KMS-11 (cell line): ENCODE measurements around the gene AKR1D1.
"Not testable (repeated sequence)": the region's sequence is repeated elsewhere in the genome, so short reads cannot be mapped to it uniquely, and the experiment has no call there.

Source experiments
- H2AFZ ChIP-seq: fragments of 200-600 bp; sonication (generic); 2 replicates; pipeline ENCODE4 v1.6.1; 2016; ENCODE audit warnings: antibody characterized with exemption, mixed run types, low read depth
- H3K27ac ChIP-seq: fragments of 200-600 bp; sonication (generic); 2 replicates; pipeline ENCODE4 v1.6.1; 2016; ENCODE audit warnings: mild to moderate bottlenecking, mixed run types
- H3K27me3 ChIP-seq: fragments of 200-600 bp; sonication (generic); 2 replicates; pipeline ENCODE4 v1.6.1; 2017; ENCODE audit warnings: mild to moderate bottlenecking, low read depth, mixed run types, moderate library complexity; ENCODE audit not compliant: insufficient read depth
- H3K36me3 ChIP-seq: fragments of 200-600 bp; sonication (generic); 2 replicates; pipeline ENCODE4 v1.6.1; 2017; ENCODE audit warnings: mild to moderate bottlenecking, mixed run types; ENCODE audit not compliant: insufficient read depth
- H3K4me1 ChIP-seq: fragments of 200-600 bp; sonication (generic); 2 replicates; pipeline ENCODE4 v1.6.1; 2016; ENCODE audit warnings: mild to moderate bottlenecking, low read depth, mixed run types; ENCODE audit not compliant: poor library complexity, severe bottlenecking
- H3K4me2 ChIP-seq: fragments of 200-600 bp; sonication (generic); 2 replicates; pipeline ENCODE4 v1.7.0; 2016; ENCODE audit warnings: mild to moderate bottlenecking, mixed run types
- H3K4me3 ChIP-seq: fragments of 200-600 bp; sonication (generic); IDR thresholded peaks from 2 replicates; pipeline ENCODE4 v1.6.1; 2017; ENCODE audit warnings: low read depth, low read length, mixed read lengths; ENCODE audit not compliant: insufficient read depth
- H3K79me2 ChIP-seq: fragments of 200-600 bp; sonication (generic); 2 replicates; pipeline ENCODE4 v1.6.1; 2016; ENCODE audit warnings: low read depth, mixed run types; ENCODE audit not compliant: insufficient read depth
- H3K9ac ChIP-seq: fragments of 200-600 bp; sonication (generic); 2 replicates; pipeline ENCODE4 v1.6.1; 2016; ENCODE audit warnings: mild to moderate bottlenecking, mixed run types
- H4K20me1 ChIP-seq: fragments of 200-600 bp; sonication (generic); 2 replicates; pipeline ENCODE4 v1.6.1; 2016; ENCODE audit warnings: mild to moderate bottlenecking, mixed run types; ENCODE audit not compliant: insufficient read depth
- TF ChIP-seq, protein P1 (sequence below): fragments of 200-600 bp; sonication (generic); conservative IDR thresholded peaks from 2 replicates; pipeline ENCODE4 v1.6.1; 2017; ENCODE audit warnings: low read depth, mild to moderate bottlenecking, antibody characterized with exemption, low read length, moderate library complexity, mixed read lengths

The AKR1D1 gene

DNA sequence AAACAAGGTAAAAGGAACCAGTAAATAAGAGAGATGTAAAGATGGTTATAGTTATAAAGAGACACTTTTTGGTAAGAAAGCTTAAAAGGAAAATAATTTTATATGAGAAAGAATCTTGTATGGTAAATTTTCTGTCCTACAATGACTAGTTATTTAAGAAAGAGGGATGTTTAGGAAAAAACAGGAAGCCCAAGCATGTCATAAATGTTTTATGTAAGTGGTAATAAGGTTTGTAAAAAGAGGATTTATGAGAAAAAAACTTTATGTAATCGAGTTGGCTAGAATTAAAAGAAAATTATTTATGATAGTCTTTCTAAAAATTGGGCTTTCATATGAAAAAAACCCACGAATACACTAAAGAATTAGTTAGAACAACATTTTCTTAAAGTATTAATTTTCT, 40.1 kb upstream of the AKR1D1 start:
- no peak overlapping the region for H3K4me2 ChIP-seq
- H2AFZ ChIP-seq: no peak overlapping the region
- H3K79me2 ChIP-seq: no peaks in the 10 kb centered on the region
- H3K4me3 ChIP-seq: no peak overlapping the region
- H3K27ac ChIP-seq: no peak overlapping the region
- H3K9ac ChIP-seq: no peak overlapping the region
- H3K36me3 ChIP-seq: no peaks in the 10 kb centered on the region
- no peaks in the 10 kb centered on the region for H4K20me1 ChIP-seq
- no peaks in the 10 kb centered on the region for H3K4me1 ChIP-seq
- H3K27me3 ChIP-seq: no peaks in the 10 kb centered on the region; the same call in 1 of the 2 replicates
- TF ChIP-seq, protein P1, sequence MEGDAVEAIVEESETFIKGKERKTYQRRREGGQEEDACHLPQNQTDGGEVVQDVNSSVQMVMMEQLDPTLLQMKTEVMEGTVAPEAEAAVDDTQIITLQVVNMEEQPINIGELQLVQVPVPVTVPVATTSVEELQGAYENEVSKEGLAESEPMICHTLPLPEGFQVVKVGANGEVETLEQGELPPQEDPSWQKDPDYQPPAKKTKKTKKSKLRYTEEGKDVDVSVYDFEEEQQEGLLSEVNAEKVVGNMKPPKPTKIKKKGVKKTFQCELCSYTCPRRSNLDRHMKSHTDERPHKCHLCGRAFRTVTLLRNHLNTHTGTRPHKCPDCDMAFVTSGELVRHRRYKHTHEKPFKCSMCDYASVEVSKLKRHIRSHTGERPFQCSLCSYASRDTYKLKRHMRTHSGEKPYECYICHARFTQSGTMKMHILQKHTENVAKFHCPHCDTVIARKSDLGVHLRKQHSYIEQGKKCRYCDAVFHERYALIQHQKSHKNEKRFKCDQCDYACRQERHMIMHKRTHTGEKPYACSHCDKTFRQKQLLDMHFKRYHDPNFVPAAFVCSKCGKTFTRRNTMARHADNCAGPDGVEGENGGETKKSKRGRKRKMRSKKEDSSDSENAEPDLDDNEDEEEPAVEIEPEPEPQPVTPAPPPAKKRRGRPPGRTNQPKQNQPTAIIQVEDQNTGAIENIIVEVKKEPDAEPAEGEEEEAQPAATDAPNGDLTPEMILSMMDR: no peak

DNA sequence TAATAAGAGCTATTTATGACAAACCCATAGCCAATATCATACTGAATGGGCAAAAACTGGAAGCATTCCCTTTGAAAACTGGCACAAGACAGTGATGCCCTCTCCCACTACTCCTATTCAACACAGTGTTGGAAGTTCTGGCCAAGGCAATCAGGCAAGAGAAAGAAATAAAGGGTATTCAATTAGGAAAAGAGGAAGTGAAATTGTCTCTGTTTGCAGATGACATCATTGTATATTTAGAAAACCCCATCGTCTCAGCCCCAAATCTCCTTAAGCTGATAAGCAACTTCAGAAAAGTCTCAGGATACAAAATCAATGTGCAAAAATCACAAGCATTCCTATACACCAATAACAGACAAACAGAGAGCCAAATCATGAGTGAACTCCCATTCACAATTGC, 36.2 kb upstream of the AKR1D1 start:
- not testable (repeated sequence) for H3K4me1 ChIP-seq, H2AFZ ChIP-seq, H3K9ac ChIP-seq, H3K36me3 ChIP-seq, H4K20me1 ChIP-seq, H3K27me3 ChIP-seq, H3K4me3 ChIP-seq, H3K79me2 ChIP-seq, H3K4me2 ChIP-seq, H3K27ac ChIP-seq

DNA sequence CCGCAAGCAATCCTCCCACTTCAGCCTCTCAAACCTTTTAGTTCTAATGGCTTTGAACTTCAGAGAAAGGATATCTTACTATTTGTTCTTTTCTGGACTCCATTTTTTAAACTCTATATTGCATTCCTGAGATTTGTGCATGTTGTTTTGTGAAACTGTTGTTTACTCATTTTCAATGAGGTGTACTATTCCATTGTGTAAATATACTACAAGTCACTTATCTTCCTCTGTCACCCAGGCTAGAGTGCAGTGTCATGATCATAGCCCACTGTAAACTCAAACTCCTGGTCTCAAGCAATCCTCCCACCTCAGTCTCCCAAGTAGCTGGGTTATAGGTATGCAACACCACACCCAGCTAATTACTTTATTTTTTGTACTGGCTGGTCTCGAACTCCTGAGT, 31.4 kb upstream of the AKR1D1 start:
- H3K27ac ChIP-seq: no peak overlapping the region
- H4K20me1 ChIP-seq: no peaks in the 10 kb centered on the region
- H3K36me3 ChIP-seq: no peaks in the 10 kb centered on the region
- no peak overlapping the region for H2AFZ ChIP-seq
- TF ChIP-seq, protein P1: no peak
- H3K9ac ChIP-seq: no peak overlapping the region
- no peak overlapping the region for H3K4me3 ChIP-seq
- no peak overlapping the region for H3K4me2 ChIP-seq
- no peaks in the 10 kb centered on the region for H3K27me3 ChIP-seq
- H3K4me1 ChIP-seq: no peaks in the 10 kb centered on the region
- H3K79me2 ChIP-seq: no peaks in the 10 kb centered on the region

DNA sequence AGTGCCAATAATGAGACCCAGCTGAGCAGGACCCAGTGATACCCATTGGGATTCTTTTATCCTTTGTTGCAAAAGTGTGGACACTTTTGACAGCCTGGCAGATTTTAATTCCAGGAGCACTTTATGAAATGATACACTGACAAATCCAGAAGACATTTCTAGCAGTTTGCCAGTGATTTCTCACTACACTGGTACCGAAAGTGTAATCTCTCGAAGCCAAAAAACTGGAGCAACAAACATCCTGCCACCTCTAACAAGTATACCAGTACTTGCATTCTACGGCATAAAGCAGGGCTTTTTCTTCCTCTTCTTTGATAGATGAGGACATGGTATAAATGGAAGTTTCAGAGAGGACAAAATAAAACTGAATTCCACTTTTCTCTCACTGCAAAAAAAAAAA, 28.4 kb upstream of the AKR1D1 start:
- H3K4me3 ChIP-seq: no peak overlapping the region
- no peak overlapping the region for H3K27ac ChIP-seq
- H3K27me3 ChIP-seq: no peaks in the 10 kb centered on the region
- no peaks in the 10 kb centered on the region for H3K4me1 ChIP-seq
- no peaks in the 10 kb centered on the region for H3K36me3 ChIP-seq
- no peaks in the 10 kb centered on the region for H4K20me1 ChIP-seq
- no peaks in the 10 kb centered on the region for H3K79me2 ChIP-seq
- TF ChIP-seq, protein P1: no peak
- no peak overlapping the region for H2AFZ ChIP-seq
- no peak overlapping the region for H3K4me2 ChIP-seq
- no peak overlapping the region for H3K9ac ChIP-seq

DNA sequence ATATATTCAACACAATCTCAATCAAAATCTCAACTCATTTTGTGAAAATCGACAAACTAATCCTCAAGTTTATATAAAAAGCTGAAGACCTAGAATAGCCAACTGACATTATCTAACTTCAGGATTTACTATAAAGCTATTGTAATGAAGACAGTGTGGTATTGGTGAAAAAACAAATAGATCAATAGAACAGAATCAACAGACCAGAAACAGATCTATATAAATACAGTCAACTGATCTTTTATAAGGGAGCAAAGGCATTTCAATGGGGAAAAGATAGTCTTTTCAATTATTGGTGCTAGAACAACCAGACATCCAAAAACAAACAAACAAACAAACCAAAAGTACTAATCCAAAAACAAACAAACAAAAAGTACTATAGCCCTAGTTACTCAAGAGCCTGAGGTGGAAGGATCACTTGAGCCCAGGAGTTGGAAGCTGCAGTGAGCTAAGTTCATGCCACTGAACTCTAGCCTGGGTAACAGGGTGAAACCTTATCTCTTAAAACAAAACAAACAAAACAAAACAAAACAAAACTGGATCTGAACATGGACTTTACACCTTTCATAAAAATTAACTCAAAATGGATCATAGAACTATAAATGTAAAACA, 26.6 kb upstream of the AKR1D1 start:
- Histone ChIP-seq H3K36me3 (no peaks in the 10 kb centered on the region), H3K4me3 (no peak overlapping the region), H3K27me3 (no peaks in the 10 kb centered on the region), H3K9ac (no peak overlapping the region), H3K4me1 (no peaks in the 10 kb centered on the region), H3K4me2 (no peak overlapping the region), H4K20me1 (no peaks in the 10 kb centered on the region), H2AFZ (no peak overlapping the region), H3K79me2 (no peaks in the 10 kb centered on the region), H3K27ac (no peak overlapping the region)
- TF ChIP-seq, protein P1: no peak

DNA sequence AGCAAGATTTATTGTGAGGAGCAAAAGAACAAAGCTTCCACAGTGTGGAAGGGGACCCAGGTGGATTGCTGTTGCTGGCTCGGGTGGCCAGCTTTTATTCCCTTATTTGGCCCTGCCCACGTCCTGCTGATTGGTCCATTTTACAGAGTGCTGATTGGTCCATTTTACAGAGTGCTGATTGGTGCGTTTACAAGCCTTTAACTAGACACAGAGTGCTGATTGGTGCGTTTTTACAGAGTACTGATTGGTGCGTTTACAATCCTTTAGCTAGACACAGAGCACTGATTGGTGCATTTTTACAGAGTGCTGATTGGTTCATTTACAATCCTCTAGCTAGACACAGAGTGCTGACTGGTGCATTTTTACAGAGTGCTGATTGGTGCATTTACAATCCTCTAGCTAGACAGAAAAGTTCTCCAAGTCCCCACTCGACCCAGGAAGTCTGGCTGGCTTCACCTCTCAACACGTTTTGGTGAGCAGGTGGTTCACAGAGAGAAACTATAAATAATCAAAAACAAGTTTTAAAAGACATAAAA, 24.5 kb upstream of the AKR1D1 start:
- H2AFZ ChIP-seq, H3K36me3 ChIP-seq, H3K27me3 ChIP-seq, H3K4me2 ChIP-seq, H3K27ac ChIP-seq, H4K20me1 ChIP-seq, H3K4me1 ChIP-seq, H3K79me2 ChIP-seq, H3K4me3 ChIP-seq, H3K9ac ChIP-seq: not testable (repeated sequence)
